ENCODE data around the gene CASK.

The CASK gene

GRCh38 chrX:41590641-41591040, 332.7 kb downstream of the CASK start:
- in situ Hi-C loops (cut with MboI; ENCODE audit: low sequenced_read_pairs): no loop called here

- in situ Hi-C loops (cut with MboI; ENCODE audit: low sequenced_read_pairs): no loop called here
These were observed 333.6 kb downstream of the CASK start for GRCh38 chrX:41589634-41590270.

GRCh38 chrX:41588271-41588670, 335.1 kb downstream of the CASK start:
- in situ Hi-C loops (cut with MboI; ENCODE audit: low sequenced_read_pairs): no loop called here

GRCh38 chrX:41580423-41581064, 342.8 kb downstream of the CASK start:
- in situ Hi-C loops (cut with MboI; ENCODE audit: low sequenced_read_pairs): no loop called here

GRCh38 chrX:41563876-41564275, 359.5 kb downstream of the CASK start:
- in situ Hi-C loops (cut with MboI; ENCODE audit: low sequenced_read_pairs): no loop called here

- in situ Hi-C loops (cut with MboI; ENCODE audit: low sequenced_read_pairs): no loop called here
These were observed 362.3 kb downstream of the CASK start for GRCh38 chrX:41561045-41561444.

GRCh38 chrX:41559235-41560052, 363.9 kb downstream of the CASK start:
- in situ Hi-C loops (cut with MboI; ENCODE audit: low sequenced_read_pairs): no loop called here

- in situ Hi-C loops (cut with MboI; ENCODE audit: low sequenced_read_pairs): no loop called here
These were observed 364.8 kb downstream of the CASK start for GRCh38 chrX:41558531-41558930.

GRCh38 chrX:41556958-41557357, 366.4 kb downstream of the CASK start:
- in situ Hi-C loops (cut with MboI; ENCODE audit: low sequenced_read_pairs): no loop called here

GRCh38 chrX:41553688-41554087, 369.7 kb downstream of the CASK start:
- in situ Hi-C loops (cut with MboI; ENCODE audit: low sequenced_read_pairs): no loop called here

GRCh38 chrX:41548411-41548810, 374.9 kb downstream of the CASK start:
- in situ Hi-C loops (cut with MboI; ENCODE audit: low sequenced_read_pairs): no loop called here

- in situ Hi-C loops (cut with MboI; ENCODE audit: low sequenced_read_pairs): no loop called here
These were observed 379.7 kb downstream of the CASK start for GRCh38 chrX:41543668-41544067.

GRCh38 chrX:41543025-41543424, 380.3 kb downstream of the CASK start:
- in situ Hi-C loops (cut with MboI; ENCODE audit: low sequenced_read_pairs): no loop called here

- in situ Hi-C loops (cut with MboI; ENCODE audit: low sequenced_read_pairs): no loop called here
These were observed 380.8 kb downstream of the CASK start for GRCh38 chrX:41542536-41542935.

GRCh38 chrX:41542135-41542534, 381.2 kb downstream of the CASK start:
- in situ Hi-C loops (cut with MboI; ENCODE audit: low sequenced_read_pairs): no loop called here

- in situ Hi-C loops (cut with MboI; ENCODE audit: low sequenced_read_pairs): no loop called here
These were observed 382.0 kb downstream of the CASK start for GRCh38 chrX:41541386-41541785.

GRCh38 chrX:41538707-41539106, 384.6 kb downstream of the CASK start:
- in situ Hi-C loops (cut with MboI; ENCODE audit: low sequenced_read_pairs): no loop called here

- in situ Hi-C loops (cut with MboI; ENCODE audit: low sequenced_read_pairs): no loop called here
These were observed 393.3 kb downstream of the CASK start for GRCh38 chrX:41530085-41530484.

GRCh38 chrX:41529221-41529620, 394.1 kb downstream of the CASK start:
- in situ Hi-C loops (cut with MboI; ENCODE audit: low sequenced_read_pairs): no loop called here

- in situ Hi-C loops (cut with MboI; ENCODE audit: low sequenced_read_pairs): no loop called here
These were observed 394.6 kb downstream of the CASK start for GRCh38 chrX:41528784-41529183.

- in situ Hi-C loops (cut with MboI; ENCODE audit: low sequenced_read_pairs): no loop called here
These were observed 396.4 kb downstream of the CASK start for GRCh38 chrX:41526925-41527324.

- in situ Hi-C loops (cut with MboI; ENCODE audit: low sequenced_read_pairs): no loop called here
These were observed 397.1 kb downstream of the CASK start for GRCh38 chrX:41526271-41526670.
